AG09319 (cell line): ENCODE data around the gene ARPC2.

Experiments
- DNase-seq: peaks from one replicate; pipeline ENCODE4 v3.0.0-alpha.2; 2010; ENCODE audit warnings: low read depth; ENCODE audit errors: extremely low read depth
- CTCF ChIP-seq: IDR thresholded peaks from 2 replicates; pipeline ENCODE4 v1.5.1; 2011; ENCODE audit warnings: low read depth, mild to moderate bottlenecking, inconsistent platforms, low read length, moderate library complexity

ARPC2 gene

DNA sequence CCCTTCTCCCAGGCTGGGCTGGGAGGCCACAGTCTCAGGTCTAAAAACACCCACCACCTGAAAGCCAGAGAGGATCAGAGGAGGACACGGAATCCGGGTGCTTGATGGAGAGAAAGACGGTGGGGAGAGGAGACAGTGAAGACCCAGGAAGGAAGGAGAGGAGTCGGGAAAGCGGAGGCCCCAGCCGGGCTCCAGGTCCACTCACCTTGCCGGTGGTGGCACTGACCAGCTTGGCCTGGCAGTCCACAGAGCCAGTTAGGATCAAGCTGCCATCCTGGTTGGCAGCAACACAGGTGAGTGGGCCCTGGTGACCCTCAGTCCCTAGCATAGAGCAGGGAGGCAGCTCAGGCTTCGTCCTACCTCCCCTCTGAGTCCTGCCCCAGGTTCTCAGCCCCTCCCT is 48.6 kb downstream of the ARPC2 start:
- TF ChIP-seq CTCF = no peak
- DNase-seq = no peak

DNA sequence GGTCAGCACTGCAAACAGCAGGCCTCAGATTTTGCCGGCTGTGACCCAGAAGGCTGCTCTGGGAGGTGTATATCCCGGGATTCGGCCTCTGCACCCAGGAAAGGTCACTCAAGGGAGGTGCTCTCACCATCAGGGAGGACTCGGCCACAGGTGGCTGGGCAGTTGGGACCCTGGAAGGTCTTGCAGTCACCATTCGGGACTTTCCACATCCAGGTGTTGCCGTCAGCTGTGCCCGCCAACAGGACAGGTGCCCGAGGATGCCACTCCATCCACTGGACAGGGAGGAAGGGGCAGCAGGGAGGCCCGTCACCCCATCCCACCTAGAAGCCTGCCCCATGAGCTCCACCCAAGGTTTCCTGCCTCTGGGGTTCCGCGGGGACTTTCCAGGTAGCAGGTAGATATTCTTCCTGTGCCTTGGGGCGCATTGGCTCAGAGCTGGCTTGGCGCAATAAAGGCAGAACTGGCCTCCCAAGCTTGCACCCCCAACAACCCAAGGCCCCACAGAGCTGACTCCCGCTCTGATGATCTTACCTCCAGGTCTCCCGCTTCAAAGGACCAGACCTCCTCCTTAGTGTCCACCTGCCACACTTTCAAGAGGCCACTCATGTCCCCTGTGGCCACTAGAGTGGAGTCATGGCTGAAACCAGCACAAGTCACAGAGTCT is 49.5 kb downstream of the ARPC2 start:
- DNase-seq = no peak
- no peak for TF ChIP-seq CTCF

DNA sequence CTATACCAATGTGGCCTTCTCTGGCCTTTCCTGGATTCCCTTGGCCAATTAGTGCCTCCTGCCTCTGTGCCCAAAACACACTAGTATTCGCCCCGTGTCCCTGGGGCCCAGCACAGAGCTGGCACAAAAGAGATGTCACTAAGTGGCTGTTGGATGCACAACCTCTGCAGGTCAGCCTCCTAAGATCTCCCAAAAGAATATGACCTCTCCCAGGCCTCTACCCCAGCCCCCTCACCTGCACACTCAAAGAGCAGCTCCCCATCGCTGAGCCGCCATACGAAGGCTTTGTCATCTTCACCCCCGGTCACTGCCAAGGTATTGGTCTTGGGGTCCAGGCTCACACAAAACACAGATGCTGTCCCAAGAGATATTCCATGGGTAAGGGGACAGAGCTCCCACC is 50.3 kb downstream of the ARPC2 start:
- no peak for DNase-seq
- TF ChIP-seq CTCF = no peak

GRCh38 chr2:218269900-218270720 is 53.1 kb downstream of the ARPC2 start, which contains the start of the genes AAMP and PNKD:
TSS of gene AAMP (minus strand) at chr2:218270137. CDS start at chr2:218270086, 51 bp downstream.
TSS of gene PNKD (plus strand) at chr2:218270519. CDS start at chr2:218270536, 17 bp downstream.
- peak; percentile 99 for DNase-seq
- TF ChIP-seq CTCF = peak; percentile 16

- no peak for TF ChIP-seq CTCF
- DNase-seq = no peak
Measured at GRCh38 chr2:218270721-218271486, 53.9 kb downstream of the ARPC2 start.

DNA sequence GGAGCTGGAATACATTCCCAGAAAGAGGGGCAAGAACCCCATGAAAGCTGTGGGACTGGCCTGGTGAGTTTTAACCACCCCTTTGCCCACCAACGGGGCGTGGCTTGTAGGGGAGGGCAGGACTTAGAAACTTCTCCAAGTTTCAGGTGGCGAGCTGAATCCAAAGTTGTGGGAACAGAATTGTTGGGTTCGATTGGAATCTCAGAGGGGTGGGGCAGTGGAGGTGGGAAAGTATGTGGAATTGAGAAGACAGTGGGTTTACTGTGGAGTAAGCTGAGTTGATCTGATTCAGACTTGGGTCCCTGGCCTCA is 54.5 kb downstream of the ARPC2 start:
- no peak for DNase-seq
- no peak for TF ChIP-seq CTCF
